Glomerular endothelial cell (primary cell): ENCODE results near the gene NMU. TPM values are rescaled to one million over a fixed set of nuclear protein-coding genes. Genes with fewer than 3 reads are reported as not detected.
"Not testable (repeated sequence)": the region's sequence is repeated elsewhere in the genome, so short reads cannot be mapped to it uniquely, and the experiment has no call there.

ENCODE experiments used
- DNase-seq: peaks from one replicate; pipeline ENCODE4 v3.0.0-alpha.2; 2011; ENCODE audit warnings: low read depth, low spot score; ENCODE audit errors: extremely low read depth
- total RNA-seq: library from RNA; depleted of rRNA; stranded (reverse); fragments of >200 nt; gene quantifications from 2 replicates; pipeline ENCODE4 v1.2.3, GENCODE V29; 2015

Gene NMU, protein sequence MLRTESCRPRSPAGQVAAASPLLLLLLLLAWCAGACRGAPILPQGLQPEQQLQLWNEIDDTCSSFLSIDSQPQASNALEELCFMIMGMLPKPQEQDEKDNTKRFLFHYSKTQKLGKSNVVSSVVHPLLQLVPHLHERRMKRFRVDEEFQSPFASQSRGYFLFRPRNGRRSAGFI
- total RNA-seq: 0.58 and 1.7 TPM in 2 replicates

DNA sequence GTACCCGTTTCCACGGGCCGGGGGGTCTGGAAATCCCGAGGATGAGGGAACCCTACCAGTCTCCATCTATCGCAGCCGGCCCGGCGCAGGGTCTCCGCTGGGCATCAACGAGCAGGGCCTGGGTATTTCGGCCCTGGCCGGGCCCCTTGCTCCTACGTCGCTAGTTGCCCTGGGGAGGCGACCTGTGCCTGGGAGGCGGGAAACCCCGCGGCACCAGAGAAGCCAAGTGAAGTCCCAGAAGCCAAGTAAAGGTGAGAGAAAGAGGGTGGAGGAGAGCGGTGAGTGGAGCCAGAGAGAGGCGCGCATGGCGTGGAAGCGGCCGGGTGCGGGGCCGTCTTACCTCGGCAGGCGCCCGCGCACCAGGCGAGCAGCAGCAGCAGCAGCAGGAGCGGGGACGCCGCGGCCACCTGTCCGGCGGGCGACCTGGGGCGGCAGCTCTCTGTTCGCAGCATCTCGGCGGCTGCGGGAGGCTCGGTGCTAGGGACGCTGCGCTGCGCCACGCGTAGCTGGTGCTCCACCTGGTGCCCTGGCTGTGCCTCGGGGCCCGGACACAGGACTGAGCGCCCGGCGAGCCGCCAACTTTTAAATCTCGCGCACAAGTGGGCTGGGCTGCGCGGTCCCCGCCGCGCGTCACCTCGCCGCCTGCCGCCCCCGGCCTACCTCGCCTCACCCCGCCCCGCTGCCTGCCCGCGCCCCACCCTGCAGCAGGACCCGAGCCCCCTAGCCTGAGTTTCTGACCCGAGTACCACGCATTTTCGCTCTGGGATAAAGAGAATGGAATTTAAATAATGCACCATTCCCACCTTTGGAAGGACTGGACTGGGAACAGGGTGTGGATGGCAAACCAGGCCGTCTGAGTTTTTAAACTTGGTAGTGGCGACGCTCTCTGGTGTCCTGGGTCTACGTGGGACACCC, at the start of gene NMU:
Gene NMU (minus strand): TSS at position 558 of the 915 bp plus-strand sequence. CDS start 106 bp downstream, at position 452.
- no peak for DNase-seq

DNA sequence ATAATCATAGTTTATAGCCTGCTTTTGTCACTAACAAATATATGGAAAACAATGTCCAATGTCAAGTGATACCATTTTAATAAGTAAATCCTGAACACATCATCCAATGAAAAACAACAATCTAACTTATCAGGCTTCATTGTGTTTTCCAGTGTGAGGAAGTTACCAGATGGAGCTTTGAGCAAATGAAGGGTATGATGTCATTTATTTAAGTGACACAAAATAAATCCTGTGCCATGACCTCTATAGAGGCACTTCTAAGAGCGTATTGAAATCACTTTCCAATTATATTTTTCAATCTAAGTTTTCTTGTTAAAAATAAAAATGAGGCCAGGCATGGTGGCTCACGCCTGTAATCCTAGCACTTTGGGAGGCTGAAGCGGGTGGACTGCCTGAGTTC, 48.2 kb upstream of the NMU start:
- DNase-seq: no peak

DNA sequence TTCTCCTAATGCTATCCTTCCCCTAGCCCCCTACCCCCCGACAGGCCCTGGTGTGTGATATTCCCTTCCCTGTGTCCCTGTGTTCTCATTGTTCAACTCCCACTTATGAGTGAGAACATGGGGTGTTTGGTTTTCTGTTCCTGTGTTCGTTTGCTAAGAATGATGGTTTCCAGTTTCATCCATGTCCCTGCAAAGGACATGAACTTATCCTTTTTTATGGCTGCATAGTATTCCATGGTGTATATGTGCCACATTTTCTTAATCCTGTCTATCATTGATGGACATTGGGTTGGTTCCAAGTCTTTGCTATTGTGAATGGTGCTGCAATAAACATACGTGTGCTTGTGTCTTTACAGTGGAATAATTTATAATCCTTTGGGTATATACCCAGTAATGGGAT, 46.7 kb upstream of the NMU start:
- DNase-seq: not testable (repeated sequence)

DNA sequence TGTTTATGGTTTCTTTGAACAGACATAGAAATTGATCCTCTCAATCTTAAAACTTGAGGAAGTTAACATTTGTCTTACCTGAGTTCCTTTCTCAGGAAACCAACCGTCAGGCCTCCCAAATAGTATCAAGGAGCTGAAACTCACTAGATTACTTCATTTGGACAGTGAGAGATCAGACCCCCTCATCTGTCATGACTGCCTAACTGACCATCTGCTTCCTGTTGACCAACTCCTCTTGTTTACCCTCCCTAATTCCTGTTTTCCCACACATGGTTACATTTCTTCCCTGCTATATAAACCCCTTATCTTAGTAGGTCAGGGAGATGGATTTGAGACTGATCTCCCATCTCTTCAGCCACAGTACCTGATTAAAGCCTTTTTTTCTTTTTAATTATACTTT, 46.2 kb upstream of the NMU start:
- DNase-seq: no peak

DNA sequence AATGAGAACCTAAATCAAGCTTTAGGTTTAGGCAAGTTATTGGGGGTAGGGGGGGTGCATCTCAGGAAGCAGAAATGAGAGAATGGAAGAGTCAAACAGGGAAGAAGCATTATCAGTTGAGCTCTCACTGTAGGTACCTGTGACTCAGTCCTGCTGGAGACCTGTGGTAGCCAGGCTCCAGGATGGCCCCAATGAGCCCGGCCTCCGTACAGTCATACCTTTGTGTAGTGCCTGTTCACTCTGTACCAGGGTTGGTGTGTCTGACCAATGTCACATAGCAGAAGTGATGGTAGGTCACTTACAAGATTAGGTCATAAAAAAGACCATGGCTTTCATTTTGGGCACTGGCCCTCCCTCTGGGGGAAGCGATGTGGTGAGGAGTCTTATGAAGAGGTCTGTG, 45.3 kb upstream of the NMU start:
- DNase-seq: no peak

DNA sequence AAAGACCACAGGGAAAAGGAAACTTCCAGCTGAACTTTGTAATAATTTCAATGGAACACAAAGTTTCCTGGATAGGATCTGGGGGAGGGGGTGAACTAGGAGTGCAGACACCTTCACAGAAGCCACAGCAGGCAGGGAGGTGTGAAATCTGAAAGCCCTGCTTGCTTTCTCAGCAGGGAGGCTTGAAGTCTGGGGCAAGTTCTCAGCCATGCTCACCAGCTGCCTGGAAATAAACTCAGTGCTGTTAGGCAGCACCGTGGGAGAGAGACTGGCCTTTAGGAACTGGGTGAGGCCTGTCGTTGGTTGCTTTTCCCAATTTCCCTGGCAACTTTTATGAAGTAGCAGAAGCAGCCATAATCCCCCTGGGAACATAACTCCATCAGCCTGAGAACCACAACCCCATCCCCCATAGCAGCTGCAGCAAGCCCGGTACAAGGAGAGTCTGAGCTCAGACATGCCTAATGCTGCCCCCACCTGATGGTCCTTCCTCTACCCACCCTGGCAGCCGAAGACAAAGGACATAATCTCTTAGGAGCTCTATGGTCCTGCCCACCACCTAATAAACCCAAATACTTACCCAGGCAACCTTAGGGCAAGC, 39.2 kb upstream of the NMU start:
- no peak for DNase-seq

DNA sequence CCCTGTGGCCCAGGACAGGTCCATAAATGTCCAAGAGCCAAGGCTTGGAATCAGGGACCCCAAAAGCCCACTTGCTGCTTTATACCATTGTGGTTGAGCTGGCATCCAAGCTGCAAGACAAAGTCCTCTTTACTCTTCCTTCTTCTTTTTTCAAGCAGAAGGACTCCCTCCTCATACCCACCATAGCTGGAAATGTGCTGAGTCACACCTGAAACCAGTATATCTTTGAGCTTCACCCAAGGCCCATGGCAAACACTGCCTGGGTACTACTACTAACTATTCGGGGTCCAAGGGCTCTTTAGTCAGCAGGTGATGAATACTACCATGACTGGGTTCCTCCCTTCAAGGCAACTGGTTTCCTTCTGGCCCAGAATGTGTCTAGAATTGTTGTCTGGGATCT, 37.3 kb upstream of the NMU start:
- DNase-seq: no peak

DNA sequence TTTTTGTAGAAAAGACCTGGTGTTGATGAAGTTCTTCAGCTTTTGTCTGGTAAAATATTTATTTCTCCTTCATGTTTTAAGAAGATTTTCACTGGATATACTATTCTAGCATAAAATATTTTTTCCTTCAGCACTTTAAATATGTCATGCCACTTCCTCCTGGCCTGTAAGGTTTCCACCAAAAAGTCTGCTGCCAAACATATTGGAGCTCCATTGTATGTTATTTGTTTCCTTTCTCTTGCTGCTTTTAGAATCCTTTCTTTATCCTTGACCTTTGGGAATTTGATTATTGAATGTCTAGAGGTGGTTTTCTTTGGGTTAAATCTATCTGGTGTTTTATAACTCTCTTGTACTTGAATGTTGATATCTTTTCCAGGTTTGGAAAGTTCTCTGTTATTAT, 35.6 kb upstream of the NMU start:
- no peak for DNase-seq

DNA sequence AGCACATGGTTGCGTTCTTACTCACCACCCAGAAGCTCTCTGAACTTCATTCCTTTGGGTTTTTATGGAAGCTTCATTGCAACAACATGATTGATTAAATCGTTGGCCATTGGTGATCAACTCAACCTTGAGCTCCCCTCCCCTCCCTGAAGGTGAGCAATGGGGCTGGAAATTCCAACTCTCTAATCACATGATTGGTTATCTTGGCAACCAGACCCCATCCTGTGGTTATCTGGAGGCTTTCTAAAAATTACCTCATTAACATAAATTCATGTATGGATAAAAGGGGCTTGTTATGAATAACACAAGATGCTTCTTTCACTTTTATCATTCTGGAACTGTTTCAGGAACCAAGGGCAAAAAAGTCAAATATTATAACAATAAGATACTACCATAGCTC, 34.6 kb upstream of the NMU start:
- no peak for DNase-seq

DNA sequence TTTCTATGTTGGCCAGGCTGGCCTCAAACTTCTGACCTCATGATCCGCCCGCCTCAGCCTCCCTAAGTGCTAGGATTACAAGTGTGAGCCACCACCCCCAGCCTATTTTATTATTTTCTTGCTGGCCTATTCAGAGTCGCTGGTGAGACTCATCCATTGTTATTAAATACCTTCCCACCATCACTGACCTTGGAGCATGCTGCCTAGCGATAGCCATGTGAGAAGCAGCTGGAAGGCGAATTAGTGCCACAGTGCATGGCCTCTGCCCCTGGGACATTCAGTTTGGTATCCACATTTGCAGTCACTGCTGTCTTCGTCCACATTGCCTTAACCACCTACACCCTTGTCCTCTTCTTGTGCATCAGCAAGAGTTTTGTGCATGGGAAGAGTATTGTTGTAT, 32.4 kb upstream of the NMU start:
- no peak for DNase-seq

DNA sequence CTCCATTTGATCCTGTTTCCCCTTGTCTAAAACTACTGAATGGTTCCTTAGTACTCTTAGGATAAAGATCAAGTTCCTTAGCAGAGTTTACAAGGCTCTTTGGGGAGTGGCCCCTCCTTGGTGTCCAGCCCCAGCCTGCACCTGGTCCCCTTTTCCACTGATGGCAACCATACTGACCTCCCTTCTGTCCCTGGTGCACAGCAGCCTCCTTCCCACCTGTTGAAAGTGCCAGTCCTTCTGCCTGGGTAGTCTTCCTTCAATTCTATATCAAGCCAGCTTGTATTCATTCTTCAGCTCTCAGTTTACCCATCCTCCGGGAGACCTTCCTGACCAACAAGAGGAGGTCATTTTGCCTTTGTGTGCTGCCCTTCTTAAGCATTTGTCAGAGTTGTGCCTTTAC, 30.4 kb upstream of the NMU start:
- DNase-seq: no peak

DNA sequence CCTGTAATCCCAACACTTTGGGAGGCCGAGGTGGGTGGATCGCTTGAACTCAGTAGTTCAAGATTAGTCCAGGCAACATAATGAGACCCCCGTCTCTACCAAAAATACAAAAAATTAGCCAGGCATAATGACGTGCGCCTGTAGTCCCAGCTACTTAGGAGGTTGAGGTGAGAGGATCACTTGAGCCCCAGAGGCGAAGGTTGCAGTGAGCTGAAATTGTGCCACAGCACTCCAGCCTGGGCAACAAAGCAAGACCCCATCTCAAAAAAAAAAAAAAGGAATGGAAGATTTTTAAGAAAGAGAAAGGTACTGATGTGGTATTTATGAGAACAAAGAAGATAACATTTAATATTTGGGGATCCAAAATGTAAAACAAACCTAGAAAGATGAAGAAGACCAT, 27.0 kb upstream of the NMU start:
- no peak for DNase-seq

DNA sequence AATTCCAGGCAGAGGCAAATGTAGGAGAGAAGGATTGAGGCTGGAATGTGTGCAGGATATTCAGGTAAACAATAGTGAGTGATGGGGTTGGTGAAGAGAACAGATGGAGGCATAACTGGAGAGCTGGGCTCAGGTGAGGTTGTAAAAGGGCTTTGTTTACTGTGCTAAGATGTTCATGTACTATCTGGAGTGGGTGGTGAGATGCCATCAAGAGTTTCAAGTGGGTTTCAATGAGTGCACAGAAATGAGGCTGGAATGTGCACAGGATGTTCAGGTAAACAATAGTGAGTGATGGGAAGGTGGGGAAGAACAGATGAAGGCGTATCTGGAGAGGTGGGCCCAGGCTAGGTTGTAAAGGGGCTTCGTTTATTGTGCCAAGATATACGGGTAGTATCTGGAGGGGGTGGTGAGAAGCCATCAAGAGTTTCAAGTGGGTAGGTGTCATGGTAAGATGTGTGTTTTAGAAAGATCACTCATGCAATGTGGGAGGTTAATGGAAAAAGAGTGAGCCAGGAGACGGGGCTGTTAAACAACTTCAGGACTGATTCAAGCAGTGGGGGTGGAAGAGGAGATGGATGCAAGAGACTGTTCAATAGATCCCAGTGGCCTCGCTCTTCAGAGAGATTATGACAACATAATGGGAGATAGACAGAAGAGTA, 25.4 kb upstream of the NMU start:
- no peak for DNase-seq

DNA sequence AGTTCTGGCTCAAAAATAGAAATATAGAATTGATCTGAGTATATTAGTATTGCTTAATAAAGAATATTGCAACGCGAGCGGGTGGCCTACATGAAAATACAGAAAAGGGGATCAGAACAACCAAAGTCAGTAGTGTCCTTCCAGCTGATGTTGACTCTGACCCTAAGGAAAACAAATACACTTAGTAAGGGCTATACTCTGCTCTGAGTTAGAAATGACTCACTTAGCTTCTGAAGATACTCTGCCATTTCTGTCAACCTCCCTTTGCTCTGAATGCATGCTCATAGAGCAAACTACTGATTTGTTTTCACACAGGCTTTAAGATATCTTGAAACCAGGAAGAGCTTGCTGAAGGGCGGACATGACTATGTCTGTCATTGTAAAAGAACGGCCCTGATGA, 22.6 kb upstream of the NMU start:
- DNase-seq: no peak

DNA sequence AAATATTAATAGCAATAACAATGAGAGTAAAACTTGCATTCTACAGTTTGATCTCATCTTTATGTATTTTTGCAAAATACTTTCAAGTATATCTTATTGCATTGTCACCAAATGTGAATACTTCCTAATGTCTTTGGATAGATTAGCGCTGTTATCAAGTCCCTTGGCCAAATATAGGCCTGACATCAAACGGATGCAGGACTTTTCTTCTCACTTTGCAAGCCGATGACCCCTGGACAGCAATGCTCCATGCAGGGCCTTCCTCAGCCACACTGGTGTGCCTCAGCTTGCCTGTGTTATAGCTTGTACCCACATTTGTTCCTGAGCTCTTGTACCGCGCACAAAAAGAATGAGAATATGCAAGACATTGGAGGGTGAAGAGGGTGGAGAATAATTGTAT, 18.0 kb upstream of the NMU start:
- no peak for DNase-seq

DNA sequence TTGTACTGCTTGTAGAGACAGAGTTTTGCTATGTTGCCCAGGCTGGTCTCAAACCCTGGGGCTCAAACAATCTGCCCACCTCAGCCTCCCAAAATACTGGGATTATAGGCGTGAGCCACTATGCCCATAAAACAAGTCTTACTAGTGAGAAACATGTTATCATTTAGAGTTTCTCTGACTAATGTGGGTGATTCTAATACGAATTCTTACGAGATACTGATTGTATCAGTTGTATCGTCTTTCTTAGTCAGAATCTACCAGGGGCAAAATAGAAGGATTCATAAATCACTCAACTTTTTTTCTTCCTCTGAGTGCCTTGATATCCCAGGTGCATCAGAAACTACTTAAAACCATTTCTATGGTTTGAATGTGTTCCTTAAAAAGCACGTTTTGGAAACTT, 14.4 kb upstream of the NMU start:
- no peak for DNase-seq

DNA sequence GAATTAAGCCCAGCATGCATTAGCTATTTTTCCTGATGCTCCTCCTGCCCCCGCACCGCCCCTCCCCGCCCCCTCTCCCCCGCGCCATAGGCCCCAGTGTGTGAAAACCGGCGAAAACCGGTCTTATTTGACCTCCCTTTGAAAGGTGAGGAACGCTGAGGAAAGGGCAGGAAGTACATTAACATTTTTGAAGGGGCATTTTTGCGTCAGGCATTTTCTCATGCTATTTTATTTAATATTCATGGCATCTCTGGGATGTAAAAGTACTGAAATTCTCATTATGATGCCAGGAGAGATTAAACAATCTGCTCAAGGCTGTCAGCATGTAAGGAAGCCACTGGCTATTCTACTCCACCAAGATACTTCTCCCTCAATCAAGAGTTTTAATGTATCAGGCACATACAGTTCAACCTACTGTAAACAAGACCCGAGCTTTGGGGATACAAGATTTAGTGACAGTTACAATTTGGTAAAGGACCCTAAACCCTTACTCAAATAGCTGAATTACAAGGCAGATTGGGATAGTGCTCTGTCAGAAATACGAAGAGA, 1.2 kb upstream of the NMU start:
- no peak for DNase-seq

DNA sequence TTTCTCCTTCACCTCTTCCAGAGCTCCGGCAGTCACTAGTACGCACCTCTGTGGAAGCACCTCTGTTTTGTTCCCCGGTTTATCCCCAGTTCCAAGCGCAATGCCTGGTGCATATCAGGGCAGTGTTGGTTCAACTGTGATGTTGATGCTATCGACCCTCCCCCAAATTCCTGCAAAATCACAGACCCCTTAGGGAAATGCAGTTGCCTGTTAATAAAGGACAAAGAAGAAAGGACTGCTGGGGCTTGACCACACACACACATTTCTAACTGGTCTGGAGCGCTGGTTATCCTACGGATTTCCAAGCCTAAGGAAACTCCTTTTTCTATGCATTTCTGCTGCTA, 530 bp upstream of the NMU start:
- no peak for DNase-seq

DNA sequence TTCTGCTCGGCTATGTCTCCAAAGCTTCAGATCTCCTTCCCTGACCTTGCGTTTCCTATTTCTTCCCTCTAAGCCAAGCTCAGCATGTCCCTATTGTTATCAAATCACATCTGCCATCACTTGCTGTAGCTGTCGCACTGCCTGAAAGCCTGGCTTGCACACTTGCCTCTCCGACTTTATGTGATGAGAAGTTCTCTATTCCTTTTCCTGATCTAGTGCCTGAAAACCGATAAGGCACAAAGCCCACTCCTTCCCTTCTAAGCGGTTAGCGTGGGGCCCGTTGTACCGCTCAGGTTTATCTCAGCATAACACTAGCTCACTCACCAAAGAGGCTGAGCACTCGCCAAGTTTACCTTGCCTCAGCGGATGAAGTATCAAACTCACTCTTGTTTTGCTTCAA, 816 bp downstream of the NMU start:
- DNase-seq: no peak

DNA sequence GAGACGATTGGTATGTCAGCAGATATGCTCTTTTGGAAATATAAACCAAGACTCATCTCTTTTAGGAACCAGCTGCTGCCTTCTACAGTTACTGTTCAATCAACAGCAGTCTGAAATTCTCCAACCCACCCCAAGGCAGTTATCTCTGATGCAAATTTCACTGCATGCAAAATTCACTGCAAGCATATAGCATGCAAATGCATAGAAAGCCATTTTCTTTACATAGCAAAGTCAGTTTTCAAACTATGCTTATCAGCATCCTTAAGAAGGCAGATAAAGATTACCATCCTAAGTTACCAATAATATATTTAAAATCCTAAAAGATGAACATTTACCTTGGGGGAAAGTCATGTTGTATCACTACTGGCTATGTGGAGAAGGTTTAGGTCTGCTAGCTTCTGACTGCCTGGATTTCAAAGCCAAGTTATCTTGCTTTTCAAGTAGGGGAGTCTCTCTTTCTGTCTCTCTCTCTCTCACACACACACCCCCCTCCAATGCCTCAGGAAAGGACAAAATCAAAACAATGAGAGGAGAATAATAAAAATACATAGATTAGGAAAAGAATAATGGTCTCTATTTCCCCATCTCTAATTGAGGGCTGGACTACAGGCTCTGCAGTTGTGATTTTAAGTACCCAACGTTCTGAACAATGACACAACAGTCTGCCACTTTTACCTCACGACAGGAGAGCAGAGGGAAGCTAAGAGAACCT, 1.5 kb downstream of the NMU start:
- no peak for DNase-seq

DNA sequence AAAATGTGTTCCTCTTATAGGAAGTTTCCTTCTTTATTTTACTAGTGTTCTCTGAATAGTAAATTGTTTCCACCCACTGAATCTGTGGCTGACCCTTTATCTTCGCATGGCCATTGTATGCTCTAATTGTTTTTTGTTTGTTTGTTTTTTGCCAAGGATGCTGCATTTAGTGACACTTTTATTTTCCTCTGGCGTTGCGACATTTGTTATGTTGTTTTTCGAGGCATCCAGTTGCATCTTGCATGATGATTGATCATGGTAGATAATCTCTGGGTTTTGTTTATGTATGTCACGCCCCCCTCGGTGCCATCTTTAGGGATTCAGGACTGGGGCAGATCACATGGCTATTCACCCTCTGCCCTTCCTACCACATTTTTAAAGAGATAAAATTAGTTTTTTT, 2.2 kb downstream of the NMU start:
- DNase-seq: no peak
